Activated CD4-positive, alpha-beta T cell treated with anti-CD3 and anti-CD28 coated beads, Interleukin-2, amount 50 U/mL, for 24 hours (primary cell): ENCODE measurements around the gene CPLX3.

Experiments
- DNase-seq, 2 donors: peaks; one replicate each; pipeline ENCODE4 v3.0.0-alpha.2; 2020; ENCODE audit warnings: low read depth in 1 of 2, low spot score in 1 of 2

Gene CPLX3

DNA sequence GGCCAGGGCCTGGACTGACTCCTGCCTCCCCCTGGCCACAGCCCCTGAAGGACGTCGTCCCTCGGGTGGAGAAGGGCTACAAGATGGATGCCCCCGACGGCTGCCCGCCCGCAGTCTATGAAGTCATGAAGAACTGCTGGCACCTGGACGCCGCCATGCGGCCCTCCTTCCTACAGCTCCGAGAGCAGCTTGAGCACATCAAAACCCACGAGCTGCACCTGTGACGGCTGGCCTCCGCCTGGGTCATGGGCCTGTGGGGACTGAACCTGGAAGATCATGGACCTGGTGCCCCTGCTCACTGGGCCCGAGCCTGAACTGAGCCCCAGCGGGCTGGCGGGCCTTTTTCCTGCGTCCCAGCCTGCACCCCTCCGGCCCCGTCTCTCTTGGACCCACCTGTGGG is 24.1 kb upstream of the CPLX3 start:
- DNase-seq: no peak

DNA sequence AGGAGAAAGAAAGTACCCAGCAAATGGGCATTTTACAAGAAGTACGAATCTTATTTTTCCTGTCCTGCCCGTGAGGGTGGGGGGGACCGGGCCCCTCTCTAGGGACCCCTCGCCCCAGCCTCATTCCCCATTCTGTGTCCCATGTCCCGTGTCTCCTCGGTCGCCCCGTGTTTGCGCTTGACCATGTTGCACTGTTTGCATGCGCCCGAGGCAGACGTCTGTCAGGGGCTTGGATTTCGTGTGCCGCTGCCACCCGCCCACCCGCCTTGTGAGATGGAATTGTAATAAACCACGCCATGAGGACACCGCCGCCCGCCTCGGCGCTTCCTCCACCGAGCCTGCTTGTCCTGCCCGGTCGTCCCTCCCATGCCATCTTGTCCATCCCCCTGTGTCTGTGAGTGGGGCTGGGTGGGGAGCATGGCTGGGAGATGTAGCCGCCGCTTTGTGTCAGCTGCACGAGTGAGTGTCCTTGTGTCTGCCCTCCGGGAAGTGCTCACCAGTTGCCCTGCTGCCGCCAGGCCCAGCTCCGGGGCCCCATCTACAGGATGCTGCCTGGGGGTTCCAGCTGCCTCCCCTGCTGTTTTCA is 23.5 kb upstream of the CPLX3 start:
- no peak for DNase-seq

DNA sequence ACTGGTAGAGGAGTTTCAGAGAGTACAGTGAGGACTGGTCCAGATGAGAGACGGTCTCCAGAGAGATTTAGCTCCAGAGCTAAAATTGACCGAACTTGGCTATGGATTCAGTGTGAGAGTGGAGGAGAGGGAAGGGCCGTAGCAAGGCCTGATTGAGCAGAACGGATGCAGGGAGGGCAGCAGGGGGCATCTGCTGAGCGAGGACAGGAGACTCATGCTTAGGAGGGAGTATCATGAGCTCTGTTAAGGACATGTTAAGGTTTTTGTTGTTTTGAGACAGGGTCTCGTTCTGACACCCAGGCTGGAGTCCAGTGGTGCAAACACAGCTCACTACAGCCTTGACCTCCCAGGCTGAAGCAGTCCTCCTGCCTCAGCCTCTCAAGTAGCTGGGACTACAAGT is 21.5 kb upstream of the CPLX3 start:
- no peak for DNase-seq

DNA sequence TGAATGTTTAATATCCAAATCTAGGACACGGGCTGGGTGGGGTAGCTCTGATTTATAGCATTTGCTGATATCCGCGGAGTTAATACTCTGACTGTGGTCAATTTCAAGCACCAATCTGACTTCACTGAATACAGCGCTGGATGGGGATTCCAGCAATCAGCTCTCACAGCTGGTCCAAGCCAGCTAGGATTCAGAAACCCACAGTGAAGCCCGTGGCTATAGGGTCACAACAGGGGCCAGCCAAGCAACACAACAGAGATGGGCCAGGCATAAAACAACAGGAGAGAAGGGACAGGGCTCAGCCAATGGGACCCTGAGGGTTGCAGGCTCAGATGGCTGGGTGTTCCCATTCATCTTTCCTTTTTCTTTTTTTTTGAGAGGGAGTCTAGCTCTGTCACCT is 19.1 kb upstream of the CPLX3 start:
- DNase-seq: no peak

DNA sequence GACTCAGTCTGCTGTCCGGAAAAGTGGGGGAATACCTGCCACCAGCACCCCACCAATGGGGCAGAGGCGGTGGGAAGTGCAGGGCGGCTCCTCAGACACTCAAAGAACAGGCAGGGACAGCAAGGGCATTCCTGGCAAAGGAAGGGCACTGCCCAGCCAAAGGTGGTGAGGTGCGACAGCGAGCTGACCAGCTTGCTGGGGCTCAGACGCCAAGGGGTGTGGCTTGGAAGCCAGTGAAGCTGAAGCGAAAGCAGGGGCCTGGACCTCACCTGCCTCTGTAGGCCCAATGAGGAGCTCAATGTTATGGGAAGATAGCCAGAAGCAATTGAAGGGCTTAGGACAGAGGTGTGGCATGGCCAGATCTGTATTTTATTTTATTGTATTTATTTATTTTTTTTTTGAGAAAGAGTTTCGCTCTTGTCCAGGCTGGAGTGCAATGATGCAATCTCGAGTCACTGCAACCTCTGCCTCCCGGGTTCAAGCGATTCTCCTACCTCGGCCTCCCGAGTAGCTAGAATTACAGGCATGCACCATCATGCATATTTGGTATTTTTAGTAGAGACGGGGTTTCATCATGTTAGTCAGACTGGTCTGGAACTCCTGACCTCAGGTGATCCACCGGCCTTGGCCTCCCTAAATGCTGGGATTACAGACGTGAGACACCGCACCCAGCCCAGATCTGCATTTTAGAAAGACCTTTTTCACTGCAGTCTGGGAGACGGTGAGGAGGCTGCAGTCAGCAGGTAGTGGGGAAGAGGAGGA is 18.2 kb upstream of the CPLX3 start:
- no peak for DNase-seq

DNA sequence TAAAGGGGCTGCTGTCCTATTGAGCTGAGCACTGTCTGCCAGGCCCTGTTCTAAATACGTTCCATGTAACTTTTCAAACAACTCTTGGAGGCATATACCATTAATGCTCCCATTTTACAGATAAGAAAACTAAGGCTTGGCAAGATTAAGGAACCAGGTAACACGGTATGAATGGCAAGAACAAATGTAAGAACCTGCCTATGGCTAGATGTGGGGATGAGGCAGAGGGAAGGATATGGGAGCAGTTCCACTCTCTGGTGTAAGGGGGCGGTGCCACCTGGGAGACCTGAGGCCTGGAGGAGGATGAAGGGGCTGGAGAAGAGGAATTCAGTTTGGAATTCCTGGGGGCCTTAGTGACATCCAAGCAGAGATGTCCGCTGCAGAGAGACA is 17.6 kb upstream of the CPLX3 start:
- DNase-seq: no peak

DNA sequence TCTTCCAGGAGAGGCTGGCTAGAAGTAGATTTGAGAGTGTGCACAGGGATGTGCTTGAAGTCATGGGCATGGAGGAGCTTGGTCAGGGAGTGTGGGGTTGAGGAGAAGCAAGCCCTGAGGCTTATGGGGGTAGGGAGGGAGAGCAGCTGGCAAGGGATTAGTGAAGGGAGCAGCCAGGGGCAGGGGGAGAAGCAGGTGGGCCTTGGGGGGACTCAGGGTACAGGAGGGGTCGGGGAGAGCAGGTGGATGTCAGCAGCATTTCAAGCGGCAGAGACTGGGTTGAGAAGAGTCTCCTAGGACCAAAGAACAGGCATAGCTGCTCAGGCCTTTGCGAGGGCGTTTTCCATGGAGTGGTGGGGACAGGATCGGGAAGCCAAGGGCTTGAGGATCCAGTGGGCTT is 17.2 kb upstream of the CPLX3 start:
- no peak for DNase-seq

DNA sequence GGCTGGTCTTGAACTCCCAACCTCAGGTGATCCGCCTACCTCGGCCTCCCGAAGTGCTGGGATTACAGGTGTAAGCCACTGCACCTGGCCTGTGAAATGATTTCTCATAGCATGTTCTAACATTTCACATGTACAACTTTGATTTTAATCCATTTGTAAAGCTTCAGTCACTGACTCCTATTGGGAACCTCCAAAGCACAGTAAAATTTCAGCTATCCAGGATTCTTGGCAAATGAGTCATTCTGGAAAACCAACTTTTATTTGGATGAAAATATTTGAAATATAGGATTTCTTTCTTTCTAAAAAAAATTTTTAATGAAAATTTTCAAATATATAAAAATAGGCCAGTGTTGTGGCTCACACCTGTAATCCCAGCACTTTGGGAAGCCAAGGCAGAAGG is 16.5 kb upstream of the CPLX3 start:
- no peak for DNase-seq

DNA sequence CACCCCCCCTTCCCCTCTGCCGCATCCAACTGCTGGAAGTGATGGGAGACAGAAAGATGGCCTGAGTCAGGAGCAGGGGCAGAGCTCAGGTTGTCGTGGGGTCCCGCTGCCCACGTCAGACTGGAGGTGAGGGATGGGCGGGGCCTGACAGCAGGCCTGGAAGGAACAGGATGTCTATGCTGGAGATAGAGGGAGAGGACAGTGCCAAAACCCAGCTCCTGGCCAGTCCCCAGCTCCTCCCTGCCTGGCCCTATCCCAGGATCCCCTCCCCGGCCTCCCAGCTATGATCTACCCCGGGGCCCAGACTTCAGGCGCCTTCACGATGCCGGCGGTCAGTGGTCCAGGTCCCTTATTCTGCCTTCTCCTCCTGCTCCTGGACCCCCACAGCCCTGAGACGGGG is 13.9 kb upstream of the CPLX3 start, which contains the start of gene LMAN1L:
Gene LMAN1L (plus strand): TSS at position 303 of the 400 bp plus-strand sequence. CDS start 20 bp downstream, at position 323.
- no peak for DNase-seq

DNA sequence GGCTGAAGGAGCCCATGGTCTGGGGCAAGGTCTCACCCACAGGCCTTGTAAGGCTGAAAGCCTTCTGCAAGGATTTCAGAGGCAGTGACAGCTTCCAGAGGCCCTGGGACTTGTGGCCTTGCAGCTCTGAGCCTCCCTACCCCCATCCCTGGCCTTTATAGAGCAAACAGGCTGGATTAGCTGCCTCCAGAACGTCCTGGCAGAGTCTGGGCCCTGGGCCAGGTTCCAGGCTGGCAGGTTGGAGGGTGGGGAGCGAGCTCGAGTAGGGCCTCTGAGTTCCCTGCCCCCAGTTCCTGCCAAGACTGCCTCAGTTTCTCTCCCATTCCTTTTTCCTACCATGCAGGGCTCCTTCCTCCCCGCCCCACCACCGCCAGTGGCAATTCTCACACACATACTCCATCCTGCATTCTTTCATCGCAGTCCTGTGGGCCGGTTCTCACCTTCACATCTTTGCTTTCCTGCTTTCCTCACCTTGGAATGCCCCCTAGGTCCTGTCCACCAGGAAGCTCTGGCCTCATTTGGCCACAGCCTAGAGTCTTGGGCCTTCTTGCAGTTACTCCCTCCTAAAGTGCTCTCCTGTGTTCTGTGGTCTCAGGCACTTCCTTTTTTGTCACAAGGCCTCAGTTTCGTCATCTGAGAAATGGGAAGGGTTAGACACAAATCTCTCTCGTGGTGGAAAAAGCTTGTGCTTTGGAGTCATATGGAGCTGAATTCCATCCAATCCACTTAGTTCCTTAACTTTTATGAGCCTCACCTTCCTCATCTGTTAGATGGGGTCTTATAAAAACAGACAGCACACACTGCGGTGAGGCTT is 11.1 kb upstream of the CPLX3 start:
- no peak for DNase-seq

DNA sequence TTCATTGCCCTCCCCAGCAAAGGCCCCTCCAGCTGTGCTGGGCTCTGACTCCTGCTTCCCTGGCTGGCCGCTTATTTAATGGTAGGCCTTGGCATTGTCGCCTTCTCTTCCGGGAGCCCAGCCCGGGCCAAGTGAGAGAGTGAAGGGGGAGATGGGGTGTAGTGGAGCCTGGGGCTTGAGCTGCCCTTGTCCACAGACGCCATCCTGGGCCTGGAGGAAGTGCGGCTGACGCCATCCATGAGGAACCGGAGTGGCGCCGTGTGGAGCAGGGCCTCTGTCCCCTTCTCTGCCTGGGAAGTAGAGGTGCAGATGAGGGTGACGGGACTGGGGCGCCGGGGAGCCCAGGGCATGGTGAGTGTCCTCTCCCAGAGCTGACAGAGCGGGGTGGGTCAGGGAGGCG is 10.5 kb upstream of the CPLX3 start:
- DNase-seq: no peak

DNA sequence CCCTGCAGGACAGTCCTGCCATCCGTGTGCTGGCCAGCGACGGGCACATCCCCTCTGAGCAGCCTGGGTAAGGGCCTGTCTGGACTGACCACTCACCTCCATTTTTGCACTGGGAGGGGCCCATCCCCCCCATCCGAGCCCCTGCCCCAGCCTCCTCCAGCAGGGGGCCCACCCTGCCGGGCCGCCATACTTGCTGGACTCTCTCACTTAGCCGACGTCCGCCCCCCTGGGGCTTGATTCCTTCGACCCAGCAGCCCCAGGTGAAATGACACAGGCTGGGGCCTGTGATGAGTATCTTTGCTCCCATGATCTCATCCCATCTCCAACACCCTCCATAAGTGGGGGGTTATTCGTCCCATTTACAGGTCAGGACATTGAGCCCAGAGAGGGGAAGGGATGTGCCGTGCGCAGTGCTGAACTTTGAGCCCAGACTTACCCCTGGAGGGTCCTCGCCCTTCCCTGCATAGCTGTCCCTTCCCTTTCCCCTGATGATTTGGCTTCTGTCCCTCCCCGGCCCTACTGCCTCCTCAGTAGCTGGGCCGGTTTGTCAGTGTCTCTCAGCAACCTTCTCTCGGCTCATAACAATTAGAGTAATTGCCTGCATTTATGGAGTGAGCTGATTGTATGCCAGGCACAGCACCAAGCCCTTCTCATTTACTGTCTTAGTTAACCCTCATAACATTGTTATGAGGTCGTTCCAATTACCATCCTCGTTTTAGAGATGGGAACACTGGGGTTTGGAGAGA is 9.6 kb upstream of the CPLX3 start:
- no peak for DNase-seq

DNA sequence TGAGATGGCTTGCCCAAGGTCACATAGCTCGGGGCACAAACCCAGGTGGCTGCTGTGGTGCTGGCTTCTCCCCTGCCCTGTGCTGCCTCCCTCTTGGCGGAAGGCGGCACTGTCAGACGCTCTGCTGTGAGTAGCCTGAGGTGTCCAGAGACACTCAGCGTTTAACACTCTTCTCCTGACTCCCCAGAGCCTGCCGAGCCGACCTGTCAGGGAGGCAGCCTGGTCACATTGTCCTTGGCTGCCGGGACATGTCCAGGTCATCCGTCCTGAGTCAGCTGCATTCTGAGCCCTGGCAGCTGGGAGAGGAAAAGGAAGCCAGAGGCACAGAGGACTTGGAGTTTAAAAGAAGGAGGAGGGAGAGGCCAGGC is 9.1 kb upstream of the CPLX3 start:
- no peak for DNase-seq

DNA sequence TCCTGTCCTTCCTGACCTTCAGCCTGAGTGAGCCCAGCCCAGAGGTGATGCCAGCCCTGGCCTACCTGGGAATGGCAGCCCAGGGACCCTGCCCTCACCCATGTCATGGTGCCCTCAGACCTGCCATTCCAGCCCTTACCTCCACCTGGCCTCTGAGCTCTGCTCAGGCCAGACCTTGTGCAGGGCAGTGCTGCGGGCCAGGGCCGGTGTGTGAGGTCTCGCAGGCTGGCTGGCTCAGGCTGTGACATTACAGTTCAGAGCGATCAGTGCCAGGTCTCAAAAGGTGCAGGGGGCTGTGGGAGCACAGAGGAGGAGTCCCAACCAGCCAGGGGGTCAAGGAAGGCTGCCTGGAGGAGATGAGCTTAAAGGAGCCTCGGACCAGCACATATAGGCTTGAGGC is 6.4 kb upstream of the CPLX3 start:
- no peak for DNase-seq

DNA sequence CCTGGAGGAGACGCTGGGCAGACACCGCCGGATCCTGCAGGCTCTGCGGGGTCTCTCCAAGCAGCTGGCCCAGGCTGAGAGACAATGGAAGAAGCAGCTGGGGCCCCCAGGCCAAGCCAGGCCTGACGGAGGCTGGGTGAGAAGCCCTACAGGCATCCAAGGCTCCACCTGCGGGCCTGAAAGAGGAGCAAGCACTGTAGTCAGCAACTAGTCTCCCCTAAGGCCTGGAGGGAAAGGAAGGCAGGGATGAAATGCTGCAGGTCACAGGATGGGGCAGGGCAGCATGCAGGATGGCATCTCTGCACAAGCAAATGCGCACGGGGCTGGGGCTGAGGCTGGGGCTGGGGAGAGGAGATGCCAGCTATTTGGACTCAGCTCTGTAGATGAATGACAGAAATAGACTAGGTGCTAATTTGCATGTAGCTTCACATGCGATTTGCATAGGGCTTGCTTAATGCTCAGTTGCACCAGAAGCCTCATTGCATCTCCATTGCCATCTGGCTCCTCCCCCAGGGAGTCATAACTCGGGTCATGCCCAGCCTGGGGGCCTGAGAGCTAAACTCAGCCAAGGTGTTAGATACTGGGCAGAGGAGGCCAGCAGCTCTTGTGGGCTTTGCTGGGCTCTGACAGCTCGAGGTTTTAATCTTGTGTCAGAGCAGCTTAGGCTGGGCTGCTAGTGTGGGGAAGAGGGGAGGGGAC is 5.2 kb upstream of the CPLX3 start:
- no peak for DNase-seq

DNA sequence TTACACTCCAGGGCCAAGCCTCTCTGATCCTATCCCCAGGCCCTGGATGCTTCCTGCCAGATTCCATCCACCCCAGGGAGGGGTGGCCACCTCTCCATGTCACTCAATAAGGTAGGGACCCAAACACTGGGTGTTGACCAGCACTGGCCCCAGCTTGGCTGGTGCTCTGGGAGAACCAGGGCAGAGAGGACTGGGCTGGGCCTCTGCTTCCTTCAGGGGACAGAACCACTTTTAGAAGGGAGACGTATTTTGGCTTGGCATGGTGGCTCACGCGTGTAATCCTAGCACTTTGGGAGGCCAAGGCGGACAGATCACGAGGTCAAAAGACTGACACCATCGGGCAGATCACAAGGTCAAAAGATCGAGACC is 4.7 kb upstream of the CPLX3 start:
- DNase-seq: no peak

DNA sequence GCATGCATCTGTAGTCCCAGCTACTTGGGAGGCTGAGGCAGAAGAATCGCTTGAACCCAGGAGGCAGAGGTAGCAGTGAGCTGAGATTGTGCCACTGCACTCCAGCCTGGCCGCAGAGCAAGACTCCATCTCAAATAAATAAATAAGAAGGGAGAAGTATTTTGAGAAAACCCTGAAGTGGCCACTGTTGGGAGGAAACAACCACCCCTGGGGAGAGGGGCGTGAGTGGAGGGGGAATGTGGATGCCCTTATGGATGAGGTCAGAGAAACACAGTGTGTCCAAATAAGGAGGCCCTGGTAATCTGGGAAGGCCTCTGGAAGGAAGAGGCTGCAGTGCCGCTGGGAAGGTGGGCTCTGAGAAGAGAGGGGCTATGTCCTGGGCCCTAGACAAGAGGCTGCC is 4.2 kb upstream of the CPLX3 start:
- DNase-seq: no peak

DNA sequence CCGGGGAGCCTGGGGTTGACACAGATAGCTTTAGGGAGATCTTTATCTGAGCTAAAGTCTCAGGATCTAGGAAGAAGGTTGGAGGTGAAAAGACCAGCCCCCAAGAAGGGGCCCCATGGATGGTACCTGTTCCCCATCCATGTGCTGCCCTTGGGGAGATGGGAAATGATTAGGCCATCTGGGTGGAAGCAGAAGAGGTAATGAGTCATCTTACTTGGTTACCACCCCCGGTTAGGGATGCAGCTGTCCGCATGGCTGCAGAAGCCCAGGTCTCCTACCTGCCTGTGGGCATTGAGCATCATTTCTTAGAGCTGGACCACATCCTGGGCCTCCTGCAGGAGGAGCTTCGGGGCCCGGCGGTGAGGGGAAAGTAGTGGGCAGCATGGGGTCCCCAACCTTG is 3.1 kb upstream of the CPLX3 start:
- DNase-seq: no peak

DNA sequence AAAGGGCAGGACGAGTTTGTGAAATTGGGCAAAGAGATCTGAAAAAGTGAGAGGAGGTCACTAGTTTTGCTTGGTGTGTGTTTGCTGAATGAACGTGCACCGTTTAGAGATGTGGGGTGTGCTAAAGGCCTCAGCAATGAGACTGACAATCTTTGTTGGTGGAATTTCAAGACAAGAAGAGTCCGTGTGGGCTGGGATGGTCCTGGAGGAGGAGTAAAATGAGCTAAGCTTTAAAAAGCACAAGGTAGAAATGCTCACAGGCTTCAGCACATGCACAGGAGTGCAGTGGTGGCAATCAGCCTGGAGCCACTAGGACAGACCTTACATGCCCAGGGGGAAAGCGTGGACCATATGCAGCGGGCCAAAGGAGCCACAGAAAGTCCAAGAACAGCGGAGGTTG is 1.5 kb upstream of the CPLX3 start:
- no peak for DNase-seq

DNA sequence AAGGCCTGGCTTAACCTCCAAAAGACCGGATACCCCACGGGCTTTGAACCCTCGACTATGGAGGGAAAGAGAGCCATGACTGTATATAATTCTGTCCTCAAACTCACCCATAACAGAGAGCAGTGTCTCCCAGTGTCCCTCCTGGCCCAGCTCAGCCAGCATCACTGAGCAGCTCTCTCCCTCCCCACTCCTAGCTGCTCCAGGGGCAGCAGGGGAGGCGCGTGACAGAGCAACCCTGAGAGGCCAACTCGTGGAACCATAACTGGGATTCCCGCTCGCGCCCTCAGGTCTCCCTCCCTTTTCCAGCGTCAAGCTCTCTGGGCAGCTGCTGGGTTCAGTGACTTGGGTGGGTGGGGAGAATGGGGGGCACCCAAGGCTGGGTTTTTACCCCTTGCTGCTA is 561 bp upstream of the CPLX3 start:
- no peak for DNase-seq

DNA sequence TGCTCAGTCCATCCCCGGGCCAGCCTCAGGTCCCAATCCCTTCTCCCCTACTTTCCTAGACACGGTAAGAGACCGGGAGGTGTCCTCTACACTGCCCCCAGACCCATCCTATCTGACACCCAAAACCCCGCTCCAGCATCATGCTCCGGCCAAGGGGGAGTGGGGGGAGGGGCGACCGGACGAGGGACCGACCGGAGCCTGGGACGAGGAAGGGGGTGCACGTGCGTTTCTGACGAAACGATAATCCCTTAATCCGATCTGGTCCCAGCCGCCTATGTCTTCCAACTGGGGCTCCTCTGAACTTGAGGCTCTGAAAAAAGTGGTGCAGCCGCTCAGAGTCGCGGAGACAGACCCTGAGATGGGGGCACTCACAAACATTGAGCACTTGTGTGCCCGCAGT is 494 bp downstream of the CPLX3 start:
- no peak for DNase-seq
